Measurements from ENCODE around the gene ABCG8.

- TF ChIP-seq CTCF (IDR thresholded peaks at IDR 0.05) (no peak), POLR2A (IDR thresholded peaks at IDR 0.05) (no peak)
Observed at GRCh38 chr2:43810888-43811287, 27.9 kb upstream of the ABCG8 start.
